Endodermal cell (in vitro differentiated cells): ENCODE data around the gene TRPC3. TPM values are rescaled to one million over a fixed set of nuclear protein-coding genes. Genes with fewer than 3 reads are reported as not detected.

Experiments used
- DNase-seq: peaks from one replicate; pipeline ENCODE4 v3.0.0-alpha.2; 2017
- H3K27ac ChIP-seq: 2 replicates; pipeline ENCODE4 v1.5.1; 2013; ENCODE audit warnings: mild to moderate bottlenecking, low read depth, low read length, moderate library complexity
- H3K27me3 ChIP-seq: 2 replicates; pipeline ENCODE4 v1.6.1; 2013; ENCODE audit warnings: mild to moderate bottlenecking, low read length, moderate library complexity; ENCODE audit not compliant: insufficient read depth, control insufficient read depth, poor library complexity, severe bottlenecking
- H3K36me3 ChIP-seq: 2 replicates; pipeline ENCODE4 v1.7.0; 2013; ENCODE audit warnings: mild to moderate bottlenecking, low read length, moderate library complexity; ENCODE audit not compliant: control insufficient read depth, insufficient read depth
- H3K4me1 ChIP-seq: one replicate; pipeline ENCODE4 v1.7.0; 2013; ENCODE audit warnings: low read length; ENCODE audit not compliant: control insufficient read depth, insufficient read depth
- H3K4me3 ChIP-seq: 2 replicates; pipeline ENCODE4 v1.5.1; 2013; ENCODE audit warnings: mild to moderate bottlenecking, low read length, moderate library complexity
- H3K9ac ChIP-seq: 2 replicates; pipeline ENCODE4 v1.6.1; 2013; ENCODE audit warnings: mild to moderate bottlenecking, low read length, moderate library complexity; ENCODE audit not compliant: poor library complexity, severe bottlenecking; ENCODE audit errors: extremely low read depth
- H3K9me3 ChIP-seq: 2 replicates; pipeline ENCODE4 v1.6.1; 2013; ENCODE audit warnings: mild to moderate bottlenecking, low read length, moderate library complexity; ENCODE audit not compliant: control insufficient read depth
- H3K27ac Mint-ChIP-seq: 2 replicates; pipeline ENCODE4 v1.8.0; 2020; ENCODE audit warnings: mixed read lengths
- H3K27me3 Mint-ChIP-seq: 2 replicates; pipeline ENCODE4 v1.8.0; 2021; ENCODE audit warnings: mild to moderate bottlenecking, mixed read lengths; ENCODE audit not compliant: insufficient read depth
- H3K36me3 Mint-ChIP-seq: 2 replicates; pipeline ENCODE4 v1.8.0; 2020; ENCODE audit warnings: low read depth, mixed read lengths
- H3K4me1 Mint-ChIP-seq: 2 replicates; pipeline ENCODE4 v1.8.0; 2020; ENCODE audit warnings: mixed read lengths
- H3K4me3 Mint-ChIP-seq: 2 replicates; pipeline ENCODE4 v1.8.0; 2020; ENCODE audit warnings: mild to moderate bottlenecking, moderate library complexity, mixed read lengths
- H3K9me3 Mint-ChIP-seq: 2 replicates; pipeline ENCODE4 v1.8.0; 2020; ENCODE audit warnings: mild to moderate bottlenecking, mixed read lengths
- WGBS, 2 experiments: methylation state at CpG; one replicate each; pipeline versions ENCODE4 v1.1.5 to v1.1.7; 2013; ENCODE audit warnings: missing lambda C conversion rate in 2 of 2, mixed read lengths in 1 of 2; ENCODE audit not compliant: insufficient coverage in 1 of 2, insufficient read length in 1 of 2; 5-methylcytosine and 5-hydroxymethylcytosine counted together
- total RNA-seq, 2 donors: library from RNA; stranded (reverse); fragmentation: NEBNext Ultra II Directional in 1 of 2; extraction: Animal tissue kit (Norgen Biotek cat#: 25700) in 1 of 2; gene quantifications; 2 replicates in 1 of 2; 3 replicates in 1 of 2; pipeline ENCODE4 v1.2.1, GENCODE V29; 2021
- TF ChIP-seq, protein P1 (sequence below): fragments of 200-600 bp; sonication (generic); conservative IDR thresholded peaks from 2 replicates; pipeline ENCODE4 v1.5.0; 2021; ENCODE audit warnings: antibody characterized with exemption, mild to moderate bottlenecking

Gene TRPC3
- total RNA-seq, 2 donors from 2014 or later = 0.79 to 1.00 TPM

DNA sequence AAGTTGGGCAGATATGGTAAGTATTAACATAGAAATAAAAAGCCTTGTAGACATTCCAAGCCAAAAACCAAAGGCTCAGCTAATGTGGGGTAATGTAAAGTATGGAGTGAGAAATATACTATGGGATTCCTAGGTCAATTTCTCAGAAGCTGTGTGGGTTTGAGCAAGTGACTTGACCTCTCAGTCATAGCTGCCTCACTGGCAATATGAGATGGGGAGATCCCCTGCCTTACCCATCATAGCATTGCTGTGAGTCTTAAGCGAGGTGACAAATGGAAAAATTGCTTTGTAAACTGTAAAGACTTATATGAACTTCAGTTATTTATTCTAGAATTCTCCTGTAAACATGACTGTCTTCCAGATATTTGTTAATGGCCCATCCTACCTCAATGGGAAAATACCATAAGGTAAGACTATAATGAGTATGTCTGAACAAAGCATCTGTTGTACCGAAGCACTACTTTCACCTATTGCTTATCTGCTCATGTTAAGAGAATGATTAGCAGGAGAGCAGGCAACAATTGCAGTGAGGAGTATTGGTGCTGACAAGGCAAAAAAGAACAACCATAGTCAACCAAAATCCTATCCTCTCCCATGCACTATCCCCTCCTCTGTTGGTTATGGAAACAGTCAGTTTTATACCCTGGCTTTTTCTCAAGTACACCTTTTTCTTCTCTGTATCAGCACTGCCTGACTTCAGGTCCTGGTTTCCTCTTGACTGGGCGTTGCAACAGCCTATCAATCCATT, 44.1 kb upstream of the TRPC3 start:
- Mint-ChIP-seq H3K4me1 (no peaks in the 10 kb centered on the region), H3K9me3 (no peaks in the 10 kb centered on the region), H3K4me3 (no peak overlapping the region), H3K27ac (no peak overlapping the region), H3K36me3 (no peaks in the 10 kb centered on the region), H3K27me3 (peaks cover 25% of the 10 kb centered on the region)
- no peaks in the 10 kb centered on the region for H3K9me3 ChIP-seq
- H3K36me3 ChIP-seq = no peaks in the 10 kb centered on the region
- peaks cover 27% of the 10 kb centered on the region for H3K27me3 ChIP-seq
- TF ChIP-seq, protein P1, sequence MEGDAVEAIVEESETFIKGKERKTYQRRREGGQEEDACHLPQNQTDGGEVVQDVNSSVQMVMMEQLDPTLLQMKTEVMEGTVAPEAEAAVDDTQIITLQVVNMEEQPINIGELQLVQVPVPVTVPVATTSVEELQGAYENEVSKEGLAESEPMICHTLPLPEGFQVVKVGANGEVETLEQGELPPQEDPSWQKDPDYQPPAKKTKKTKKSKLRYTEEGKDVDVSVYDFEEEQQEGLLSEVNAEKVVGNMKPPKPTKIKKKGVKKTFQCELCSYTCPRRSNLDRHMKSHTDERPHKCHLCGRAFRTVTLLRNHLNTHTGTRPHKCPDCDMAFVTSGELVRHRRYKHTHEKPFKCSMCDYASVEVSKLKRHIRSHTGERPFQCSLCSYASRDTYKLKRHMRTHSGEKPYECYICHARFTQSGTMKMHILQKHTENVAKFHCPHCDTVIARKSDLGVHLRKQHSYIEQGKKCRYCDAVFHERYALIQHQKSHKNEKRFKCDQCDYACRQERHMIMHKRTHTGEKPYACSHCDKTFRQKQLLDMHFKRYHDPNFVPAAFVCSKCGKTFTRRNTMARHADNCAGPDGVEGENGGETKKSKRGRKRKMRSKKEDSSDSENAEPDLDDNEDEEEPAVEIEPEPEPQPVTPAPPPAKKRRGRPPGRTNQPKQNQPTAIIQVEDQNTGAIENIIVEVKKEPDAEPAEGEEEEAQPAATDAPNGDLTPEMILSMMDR = no peak
- no peak overlapping the region for H3K4me3 ChIP-seq
- WGBS, 2 experiments = 80 to 93% methylated on average over 1 to 2 of the region's 3 CpGs
- no peak for DNase-seq
- H3K27ac ChIP-seq = no peak overlapping the region
- no peaks in the 10 kb centered on the region for H3K4me1 ChIP-seq
- H3K9ac ChIP-seq = no peak overlapping the region

GRCh38 chr4:121991968-121992367, 40.1 kb upstream of the TRPC3 start:
- Mint-ChIP-seq H3K27me3 (peaks cover 13% of the 10 kb centered on the region), H3K4me1 (peaks cover 10% of the 10 kb centered on the region), H3K4me3 (no peak overlapping the region), H3K27ac (no peak overlapping the region), H3K36me3 (no peaks in the 10 kb centered on the region), H3K9me3 (no peaks in the 10 kb centered on the region)
- no peaks in the 10 kb centered on the region for H3K36me3 ChIP-seq
- peaks cover 14% of the 10 kb centered on the region for H3K27me3 ChIP-seq
- no peak overlapping the region for H3K4me3 ChIP-seq
- no peak overlapping the region for H3K27ac ChIP-seq
- TF ChIP-seq, protein P1 = no peak
- H3K9me3 ChIP-seq = no peaks in the 10 kb centered on the region
- no peak overlapping the region for H3K9ac ChIP-seq
- no peak for DNase-seq
- H3K4me1 ChIP-seq = no peaks in the 10 kb centered on the region

DNA sequence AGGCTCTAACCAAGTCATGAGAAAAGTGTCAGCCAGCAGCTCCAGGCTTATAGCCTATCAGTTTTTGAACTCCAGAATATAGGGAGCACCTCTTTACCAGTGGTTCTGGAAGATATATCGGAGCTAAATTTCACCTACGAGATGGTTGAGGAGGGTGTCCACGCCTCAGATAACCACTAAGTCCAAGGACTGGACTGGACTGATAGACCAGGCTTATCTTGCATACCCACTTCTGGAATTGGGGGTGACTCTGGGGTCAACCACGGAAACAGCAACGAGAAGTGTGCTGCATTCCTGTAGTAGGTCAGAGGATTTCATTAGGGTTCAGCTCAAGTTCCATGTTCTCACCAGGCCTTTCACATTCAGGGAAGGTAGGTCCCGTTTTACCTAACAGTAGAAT, 38.6 kb upstream of the TRPC3 start:
- Mint-ChIP-seq H3K27ac (no peak overlapping the region), H3K4me1 (peaks cover 10% of the 10 kb centered on the region), H3K9me3 (no peaks in the 10 kb centered on the region), H3K36me3 (no peaks in the 10 kb centered on the region), H3K27me3 (peaks cover 6% of the 10 kb centered on the region), H3K4me3 (no peak overlapping the region)
- peaks cover 7% of the 10 kb centered on the region for H3K27me3 ChIP-seq
- 90 to 97% methylated on average over 5 to 6 of the region's 6 CpGs for WGBS, 2 experiments
- no peaks in the 10 kb centered on the region for H3K4me1 ChIP-seq
- H3K36me3 ChIP-seq = no peaks in the 10 kb centered on the region
- H3K9ac ChIP-seq = no peak overlapping the region
- H3K4me3 ChIP-seq = no peak overlapping the region
- DNase-seq = no peak
- TF ChIP-seq, protein P1 = no peak
- no peaks in the 10 kb centered on the region for H3K9me3 ChIP-seq
- no peak overlapping the region for H3K27ac ChIP-seq
